NCI-H446 (cell line): ENCODE data around the gene ST6GAL1.

Experiments
- DNase-seq, 2 experiments: peaks; one replicate each; lab custom pipeline; 2025; lab: John Stamatoyannopoulos, UW

The ST6GAL1 gene

GRCh38 chr3:187077537-187077936, 147.2 kb downstream of the ST6GAL1 start:
- DNase-seq: no peak

GRCh38 chr3:187079090-187080022, 149.0 kb downstream of the ST6GAL1 start:
- no peak for DNase-seq

GRCh38 chr3:187080799-187081450, 150.6 kb downstream of the ST6GAL1 start:
- no peak for DNase-seq

- DNase-seq: no peak
These were observed 152.5 kb downstream of the ST6GAL1 start for GRCh38 chr3:187082758-187083375.

- no peak for DNase-seq
These were observed 153.8 kb downstream of the ST6GAL1 start for GRCh38 chr3:187084126-187084525.

GRCh38 chr3:187084580-187084979, 154.3 kb downstream of the ST6GAL1 start:
- no peak for DNase-seq

GRCh38 chr3:187085021-187085666, 154.8 kb downstream of the ST6GAL1 start:
- DNase-seq: no peak

GRCh38 chr3:187085933-187086332, 155.6 kb downstream of the ST6GAL1 start:
- DNase-seq: no peak

GRCh38 chr3:187086831-187087230, 156.5 kb downstream of the ST6GAL1 start:
- no peak for DNase-seq

GRCh38 chr3:187088701-187089100, 158.4 kb downstream of the ST6GAL1 start:
- DNase-seq: no peak

- DNase-seq: no peak
These were observed 163.0 kb downstream of the ST6GAL1 start for GRCh38 chr3:187093320-187093719.

GRCh38 chr3:187098923-187099512, 168.7 kb downstream of the ST6GAL1 start:
- DNase-seq: no peak

GRCh38 chr3:187101184-187102072, 171.1 kb downstream of the ST6GAL1 start:
- DNase-seq: no peak

GRCh38 chr3:187102073-187102634, 171.8 kb downstream of the ST6GAL1 start:
- no peak for DNase-seq

GRCh38 chr3:187103251-187103650, 172.9 kb downstream of the ST6GAL1 start:
- no peak for DNase-seq

- DNase-seq: no peak
These were observed 174.0 kb downstream of the ST6GAL1 start for GRCh38 chr3:187104342-187104741.

GRCh38 chr3:187104933-187105332, 174.6 kb downstream of the ST6GAL1 start:
- DNase-seq: no peak

- no peak for DNase-seq
These were observed 175.4 kb downstream of the ST6GAL1 start for GRCh38 chr3:187105700-187106099.

- no peak for DNase-seq
These were observed 177.7 kb downstream of the ST6GAL1 start for GRCh38 chr3:187107989-187108388.

GRCh38 chr3:187110156-187110555, 179.8 kb downstream of the ST6GAL1 start:
- DNase-seq: no peak
